Measurements from ENCODE around the gene TLN1.

TLN1 gene

DNA sequence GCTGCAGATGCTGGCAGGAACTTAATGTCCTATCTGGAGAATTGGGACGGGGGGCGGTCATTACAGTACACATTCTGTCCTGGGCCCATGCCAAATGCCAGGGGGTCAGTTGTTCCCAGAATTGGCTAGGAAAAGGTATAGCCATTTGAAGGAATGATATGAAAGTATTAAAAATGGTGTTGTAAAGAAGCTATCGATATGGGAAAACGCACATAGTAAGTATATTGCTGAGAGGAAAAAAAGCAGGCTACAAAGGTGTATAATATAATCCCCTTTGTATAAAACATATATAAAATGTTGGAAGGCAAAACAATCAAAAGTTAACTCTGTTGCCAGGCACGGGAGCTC is 66.5 kb downstream of the TLN1 start:
- no peak for TF ChIP-seq CTCF (conservative IDR thresholded peaks at IDR 0.05; ENCODE audit: low read length)
- H3K4me3 ChIP-seq (ENCODE audit: low read length): peak overlapping the region; percentile 74
- no peak for DNase-seq (ENCODE audit: low read depth)

DNA sequence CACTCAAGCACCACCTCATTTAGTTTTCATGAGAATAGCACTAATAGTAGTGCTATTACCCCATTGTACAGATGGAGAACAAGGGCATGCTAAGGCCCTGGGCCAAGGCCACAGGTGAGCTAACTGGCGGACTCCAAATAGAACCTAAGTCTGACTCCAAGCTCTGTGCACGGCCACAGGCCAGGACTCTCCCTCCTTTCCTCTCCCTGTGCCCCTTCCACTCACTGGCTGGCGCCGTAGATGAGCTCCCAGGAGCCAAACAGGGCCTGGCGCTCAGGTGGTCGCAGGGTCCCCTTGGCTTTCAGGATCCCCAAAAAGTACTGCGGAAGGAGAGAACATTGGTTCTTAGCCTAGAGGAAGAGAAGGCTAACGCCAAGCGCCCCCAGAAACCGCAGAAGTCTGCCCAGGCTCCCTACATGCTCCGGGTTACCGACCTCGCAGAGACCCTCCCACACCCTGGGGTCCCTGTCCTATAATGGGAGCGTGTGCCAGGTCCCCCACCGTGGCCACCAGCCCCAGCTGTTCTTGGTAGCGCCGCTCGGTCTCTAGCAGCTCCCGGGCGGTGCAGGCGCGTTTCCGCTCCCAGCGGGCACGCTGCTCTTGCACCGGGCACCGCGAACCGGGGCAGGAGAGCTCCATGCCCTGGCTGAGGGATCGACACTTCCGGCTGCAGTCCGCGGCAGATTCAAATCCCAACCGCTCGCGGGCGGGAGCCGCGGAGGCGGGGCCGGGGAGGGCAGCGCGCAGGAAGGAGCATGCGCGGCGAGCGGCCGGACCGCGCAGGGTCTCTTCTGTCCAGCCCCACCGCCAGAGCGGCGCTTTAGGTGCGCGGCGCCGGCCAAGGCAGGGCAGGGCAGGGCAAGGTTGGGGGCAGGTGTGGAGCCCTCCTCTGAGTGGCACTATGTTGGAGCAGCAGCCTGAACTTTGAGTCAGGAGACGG is 67.2 kb downstream of the TLN1 start, which contains the start of gene ARHGEF39:
Gene ARHGEF39 (minus strand): TSS at position 665 of the 940 bp plus-strand sequence. CDS start 26 bp downstream, at position 639.
- H3K4me3 ChIP-seq (ENCODE audit: low read length): peak within 1 kb of the TSS; percentile 74
- peak; percentile 65 for DNase-seq (ENCODE audit: low read depth)
- no peak for TF ChIP-seq CTCF (conservative IDR thresholded peaks at IDR 0.05; ENCODE audit: low read length)

GRCh38 chr9:35662437-35662836 is 69.6 kb downstream of the TLN1 start:
- no peak for TF ChIP-seq CTCF (conservative IDR thresholded peaks at IDR 0.05; ENCODE audit: low read length)
- DNase-seq (ENCODE audit: low read depth): no peak
- H3K4me3 ChIP-seq (ENCODE audit: low read length): no peak overlapping the region

DNA sequence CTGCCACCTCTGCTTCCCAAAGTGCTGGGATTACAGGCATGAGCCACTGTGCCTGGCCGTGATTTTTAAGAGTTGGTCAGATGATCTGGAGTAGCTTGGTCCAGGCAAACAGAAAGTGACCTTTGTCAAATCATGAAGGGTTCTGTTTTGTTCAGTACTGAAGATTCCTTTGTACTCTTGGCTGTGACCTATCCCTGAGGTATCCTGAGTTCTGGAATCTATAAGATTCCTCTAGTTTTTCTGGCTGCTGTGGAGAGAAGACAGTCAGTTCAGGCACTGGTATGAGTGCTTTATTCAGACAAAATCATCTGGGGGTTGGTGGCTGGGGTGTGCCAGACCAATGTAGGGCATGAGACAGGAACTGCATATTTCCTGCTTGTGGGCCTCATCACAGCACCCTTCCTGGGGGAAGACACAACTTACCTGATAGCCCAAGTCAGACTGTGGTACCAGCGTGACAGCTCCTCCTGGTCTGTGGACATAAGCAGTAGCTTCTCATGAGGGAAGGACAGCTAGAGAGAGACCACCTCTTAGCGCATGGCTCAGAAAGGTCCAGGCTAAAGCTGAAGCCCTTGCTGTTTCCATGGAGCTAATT is 70.1 kb downstream of the TLN1 start:
- H3K4me3 ChIP-seq (ENCODE audit: low read length): no peak overlapping the region
- TF ChIP-seq CTCF (conservative IDR thresholded peaks at IDR 0.05; ENCODE audit: low read length): no peak
- DNase-seq (ENCODE audit: low read depth): no peak

- TF ChIP-seq CTCF (conservative IDR thresholded peaks at IDR 0.05; ENCODE audit: low read length): peak; percentile 61
- DNase-seq (ENCODE audit: low read depth): peak; percentile 55
- H3K4me3 ChIP-seq (ENCODE audit: low read length): no peak overlapping the region
These were observed 71.0 kb downstream of the TLN1 start for GRCh38 chr9:35660966-35661415.

DNA sequence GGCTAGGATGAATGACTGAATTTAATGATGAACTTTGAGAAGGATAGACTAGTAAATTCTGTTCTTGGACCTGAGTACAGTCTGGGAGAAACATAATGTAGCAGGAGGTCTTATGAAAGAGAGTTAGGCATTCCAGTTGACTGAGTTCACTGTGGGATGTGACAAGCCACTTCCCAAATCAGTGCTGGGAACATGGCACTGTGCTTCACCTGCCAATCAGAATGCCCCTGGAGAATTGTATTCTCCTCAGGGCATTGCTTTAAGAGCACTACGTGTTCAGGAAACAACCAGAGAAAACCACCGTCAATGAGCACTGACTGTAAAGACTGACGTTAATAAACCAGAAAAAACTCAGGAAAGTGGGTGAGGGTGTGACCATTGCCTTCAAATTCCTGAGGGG is 72.7 kb downstream of the TLN1 start:
- H3K4me3 ChIP-seq (ENCODE audit: low read length): peak overlapping the region; percentile 91
- peak; percentile 76 for DNase-seq (ENCODE audit: low read depth)
- TF ChIP-seq CTCF (conservative IDR thresholded peaks at IDR 0.05; ENCODE audit: low read length): no peak

GRCh38 chr9:35658968-35659220 is 73.1 kb downstream of the TLN1 start:
- peak overlapping the region; percentile 91 for H3K4me3 ChIP-seq (ENCODE audit: low read length)
- TF ChIP-seq CTCF (conservative IDR thresholded peaks at IDR 0.05; ENCODE audit: low read length): no peak
- DNase-seq (ENCODE audit: low read depth): peak; percentile 71
